COLO668 (cell line): Measurements from ENCODE around the gene DIP2B.
"Not testable (repeated sequence)": the region's sequence is repeated elsewhere in the genome, so short reads cannot be mapped to it uniquely, and the experiment has no call there.

Source experiments
- DNase-seq: peaks from one replicate; lab custom pipeline; 2025; ENCODE audit not compliant: unreplicated experiment; lab: John Stamatoyannopoulos, UW

The DIP2B gene

GRCh38 chr12:50765095-50765911, 260.5 kb downstream of the DIP2B start:
- DNase-seq = peak; percentile 12

GRCh38 chr12:50768391-50768790, 263.6 kb downstream of the DIP2B start:
- no peak for DNase-seq

- not testable (repeated sequence) for DNase-seq
Observed at GRCh38 chr12:50768813-50769212, 264.0 kb downstream of the DIP2B start.

GRCh38 chr12:50771409-50771808, 266.6 kb downstream of the DIP2B start:
- DNase-seq = no peak

GRCh38 chr12:50772470-50772869, 267.7 kb downstream of the DIP2B start:
- DNase-seq = no peak

GRCh38 chr12:50772877-50773276, 268.1 kb downstream of the DIP2B start:
- no peak for DNase-seq

GRCh38 chr12:50775251-50775650, 270.5 kb downstream of the DIP2B start:
- no peak for DNase-seq

- DNase-seq = no peak
Observed at GRCh38 chr12:50776749-50777728, 272.3 kb downstream of the DIP2B start.

- no peak for DNase-seq
Observed at GRCh38 chr12:50778663-50779590, 274.1 kb downstream of the DIP2B start.

GRCh38 chr12:50780013-50780412, 275.2 kb downstream of the DIP2B start:
- no peak for DNase-seq

- DNase-seq = no peak
Observed at GRCh38 chr12:50784501-50784900, 279.7 kb downstream of the DIP2B start.

- no peak for DNase-seq
Observed at GRCh38 chr12:50785406-50786001, 280.7 kb downstream of the DIP2B start.

- DNase-seq = no peak
Observed at GRCh38 chr12:50786498-50787231, 281.9 kb downstream of the DIP2B start.

- DNase-seq = no peak
Observed at GRCh38 chr12:50787618-50788017, 282.8 kb downstream of the DIP2B start.

GRCh38 chr12:50788561-50788960, 283.8 kb downstream of the DIP2B start:
- DNase-seq = no peak

GRCh38 chr12:50790081-50790480, 285.3 kb downstream of the DIP2B start:
- no peak for DNase-seq
